ENCODE measurements around the gene PAGR1. TPM values are rescaled to one million over a fixed set of nuclear protein-coding genes. Genes with fewer than 3 reads are reported as not detected.

The PAGR1 gene
- total and polyA plus RNA-seq, 2 donors (not counting 1 experiment from before 2014, with no cell fraction given) = 17.8 to 28.4 TPM

- H3K4me1 ChIP-seq (ENCODE audit: control insufficient read depth in 2 of 2, insufficient read depth in 2 of 2, low read length in 2 of 2) = no peaks in the 10 kb centered on the region
- no peak overlapping the region for H2AFZ ChIP-seq (ENCODE audit: insufficient read depth, low read depth, low read length, poor library complexity, severe bottlenecking)
- Mint-ChIP-seq H3K27ac (no peak overlapping the region), H3K4me1 (no peaks in the 10 kb centered on the region), H3K9me3 (ENCODE audit: insufficient read depth) (no peaks in the 10 kb centered on the region), H3K27me3 (no peaks in the 10 kb centered on the region), H3K4me3 (no peak overlapping the region)
- peaks cover 0 to 25% of the 10 kb centered on the region in 2 experiments for H3K36me3 ChIP-seq (replicated peaks in 1 of 2; ENCODE audit: control extremely low read depth in 1 of 2, control insufficient read depth in 1 of 2, extremely low read depth in 1 of 2, insufficient read depth in 2 of 2, low read length in 1 of 2)
- DNase-seq = no peak
- no peak overlapping the region for H3K4me2 ChIP-seq (replicated peaks; ENCODE audit: low read depth, low read length, poor library complexity, severe bottlenecking)
- ChIA-PET CTCF (interaction anchor here (0.7 to 7.2 kb wide), 15 partner anchors 8 to 172 kb away, joined by 3 to 100 read pairs (median 7); partner anchors contain the start of genes MAZ, MVP and PRRT2), POLR2A (interaction anchor here (1.7 kb wide), 1 partner anchor 42 kb away, joined by 10 read pairs; no protein-coding TSS in a partner anchor)
- H3K4me3 ChIP-seq (ENCODE audit: control extremely low read depth in 1 of 5, extremely low read depth in 1 of 5, insufficient read depth in 1 of 5, low read depth in 2 of 5, low read length in 4 of 5) = no peak overlapping the region
- ATAC-seq (ENCODE audit: low read depth) = no peak
- WGBS (ENCODE audit: insufficient coverage) = 90% methylated on average over 3 of the region's 5 CpGs
- H3K9me3 ChIP-seq (ENCODE audit: control extremely low read depth in 1 of 3, control insufficient read depth in 2 of 3, insufficient read depth in 1 of 3, low read length in 2 of 3) = no peaks in the 10 kb centered on the region
- no peak for TF ChIP-seq CTCF (IDR thresholded peaks at IDR 0.05)
- TF ChIP-seq EZH2 (IDR thresholded peaks at IDR 0.05; ENCODE audit: borderline replicate concordance, insufficient read depth, low read depth, low read length, poor library complexity, severe bottlenecking) = no peak
- H3K9ac ChIP-seq (ENCODE audit: low read length) = no peak overlapping the region
- no peaks in the 10 kb centered on the region for H3K79me2 ChIP-seq (ENCODE audit: control insufficient read depth, insufficient read depth, low read length)
- no peaks in the 10 kb centered on the region for H3K27me3 ChIP-seq (replicated peaks in 1 of 4; ENCODE audit: control extremely low read depth in 1 of 4, control insufficient read depth in 3 of 4, insufficient read depth in 4 of 4, low read length in 3 of 4)
- intact Hi-C loops (cut with micrococcal nuclease) = loop anchor here (2.0 kb wide), 1 partner anchor 29 kb away; the partner anchor contains the start of gene MVP
- H4K20me1 ChIP-seq (ENCODE audit: control insufficient read depth, insufficient read depth, low read length, poor library complexity, severe bottlenecking) = no peaks in the 10 kb centered on the region
- no peak overlapping the region for H3K27ac ChIP-seq (ENCODE audit: low read length in 2 of 2)
These were observed 33.6 kb downstream of the PAGR1 start for GRCh38 chr16:29849505-29849904.

- no peak overlapping the region for H3K4me2 ChIP-seq (replicated peaks; ENCODE audit: low read depth, low read length, poor library complexity, severe bottlenecking)
- no peak overlapping the region for H3K27ac ChIP-seq (ENCODE audit: low read length in 2 of 2)
- WGBS (ENCODE audit: insufficient coverage) = no CpG with 5 or more reads among the region's 3 CpGs
- no peak overlapping the region for H3K27ac Mint-ChIP-seq
- no peaks in the 10 kb centered on the region for H3K9me3 Mint-ChIP-seq (ENCODE audit: insufficient read depth)
- no peaks in the 10 kb centered on the region for H3K4me1 Mint-ChIP-seq
- no peak overlapping the region for H3K4me3 ChIP-seq (ENCODE audit: control extremely low read depth in 1 of 5, extremely low read depth in 1 of 5, insufficient read depth in 1 of 5, low read depth in 2 of 5, low read length in 4 of 5)
- POLR2A ChIA-PET = interaction anchor here (0.6 kb wide), 1 partner anchor 39 kb away, joined by 3 read pairs; no protein-coding TSS in a partner anchor
- no peaks in the 10 kb centered on the region for H3K9me3 ChIP-seq (ENCODE audit: control extremely low read depth in 1 of 3, control insufficient read depth in 2 of 3, insufficient read depth in 1 of 3, low read length in 2 of 3)
- H4K20me1 ChIP-seq (ENCODE audit: control insufficient read depth, insufficient read depth, low read length, poor library complexity, severe bottlenecking) = no peaks in the 10 kb centered on the region
- no peak overlapping the region for H2AFZ ChIP-seq (ENCODE audit: insufficient read depth, low read depth, low read length, poor library complexity, severe bottlenecking)
- no peaks in the 10 kb centered on the region for H3K27me3 Mint-ChIP-seq
- TF ChIP-seq CTCF (IDR thresholded peaks at IDR 0.05) (no peak), EZH2 (IDR thresholded peaks at IDR 0.05; ENCODE audit: borderline replicate concordance, insufficient read depth, low read depth, low read length, poor library complexity, severe bottlenecking) (no peak)
- peaks cover 0 to 16% of the 10 kb centered on the region in 2 experiments for H3K36me3 ChIP-seq (replicated peaks in 1 of 2; ENCODE audit: control extremely low read depth in 1 of 2, control insufficient read depth in 1 of 2, extremely low read depth in 1 of 2, insufficient read depth in 2 of 2, low read length in 1 of 2)
- no peak overlapping the region for H3K9ac ChIP-seq (ENCODE audit: low read length)
- intact Hi-C loops (cut with micrococcal nuclease) = no loop called here
- CTCF ChIA-PET = interaction anchor here (0.8 to 7.2 kb wide), 4 partner anchors 43 to 150 kb away, joined by 3 to 100 read pairs (median 26); partner anchors contain the start of genes KIF22 and MAZ
- ATAC-seq (ENCODE audit: low read depth) (no peak), DNase-seq (no peak)
- H3K27me3 ChIP-seq (replicated peaks in 1 of 4; ENCODE audit: control extremely low read depth in 1 of 4, control insufficient read depth in 3 of 4, insufficient read depth in 4 of 4, low read length in 3 of 4) = no peaks in the 10 kb centered on the region
- H3K79me2 ChIP-seq (ENCODE audit: control insufficient read depth, insufficient read depth, low read length) = no peaks in the 10 kb centered on the region
- no peak overlapping the region for H3K4me3 Mint-ChIP-seq
- no peaks in the 10 kb centered on the region for H3K4me1 ChIP-seq (ENCODE audit: control insufficient read depth in 2 of 2, insufficient read depth in 2 of 2, low read length in 2 of 2)
These were observed 35.0 kb downstream of the PAGR1 start for GRCh38 chr16:29850998-29851397.
